H1 (cell line): ENCODE results near the gene GRIK4. TPM values are rescaled to one million over a fixed set of nuclear protein-coding genes. Genes with fewer than 3 reads are reported as not detected.

Source experiments
- CTCF ChIA-PET: fragments of 300-600 bp; sonication (Branson Sonifier 250); formaldehyde crosslinking; loops from one replicate; lab custom pipeline; 2021; ENCODE audit not compliant: partially characterized antibody; lab: Charles Lee
- POLR2A ChIA-PET: fragments of 300-600 bp; sonication (Branson Sonifier 250); formaldehyde crosslinking; loops from one replicate; lab custom pipeline; 2021; ENCODE audit warnings: inconsistent platforms; ENCODE audit not compliant: partially characterized antibody; lab: Charles Lee
- DNase-seq, 2 experiments: peaks; one replicate each; pipeline versions ENCODE4 v3.0.0 to v3.0.0-alpha.2; 2010 to 2022; ENCODE audit warnings: low spot score in 2 of 2, low read depth in 1 of 2, mixed read lengths in 1 of 2
- FAIRE-seq: peaks from 2 replicates; lab custom pipeline; 2011; peaks lifted over from hg19 to GRCh38; lab: Jason Lieb, UNC
- H2AFZ ChIP-seq: 2 replicates; pipeline ENCODE4 v1.8.1; 2012; ENCODE audit warnings: low read length, inconsistent platforms
- H2AK5ac ChIP-seq: 2 replicates; pipeline ENCODE4 v1.6.1; 2013; ENCODE audit warnings: low read depth, low read length
- H2BK120ac ChIP-seq: replicated peaks from 2 replicates; pipeline ENCODE3; 2013; ENCODE audit warnings: low read depth, low read length, inconsistent platforms
- H2BK12ac ChIP-seq: 2 replicates; pipeline ENCODE4 v1.6.1; 2013; ENCODE audit warnings: low read depth, low read length
- H2BK15ac ChIP-seq: 2 replicates; pipeline ENCODE4 v1.6.1; 2013; ENCODE audit warnings: low read length
- H2BK20ac ChIP-seq: 2 replicates; pipeline ENCODE4 v1.6.1; 2013; ENCODE audit warnings: low read length
- H2BK5ac ChIP-seq: 2 replicates; pipeline ENCODE4 v1.6.1; 2013; ENCODE audit warnings: low read depth, low read length
- H3K14ac ChIP-seq: 2 replicates; pipeline ENCODE4 v1.6.1; 2013; ENCODE audit warnings: inconsistent platforms; ENCODE audit not compliant: insufficient read length
- H3K18ac ChIP-seq: 2 replicates; pipeline ENCODE4 v1.6.1; 2013; ENCODE audit warnings: low read length; ENCODE audit errors: extremely low read depth
- H3K23ac ChIP-seq: 2 replicates; pipeline ENCODE4 v1.6.1; 2013; ENCODE audit warnings: inconsistent platforms; ENCODE audit not compliant: insufficient read length
- H3K23me2 ChIP-seq: 2 replicates; pipeline ENCODE4 v1.6.1; 2013; ENCODE audit warnings: low read depth, low read length
- H3K27ac ChIP-seq: 2 replicates; pipeline ENCODE4 v1.6.1; 2011; ENCODE audit warnings: low read depth, low read length, inconsistent platforms
- H3K27me3 ChIP-seq, 4 experiments: replicated peaks in 1 of 4; 1 replicate in 1 of 4; 2 replicates in 3 of 4; pipeline versions ENCODE4 v1.6.1 to v1.8.1; 2011 to 2013; ENCODE audit warnings: low read length in 3 of 4, mild to moderate bottlenecking in 3 of 4, inconsistent platforms in 2 of 4, mixed read lengths in 2 of 4, moderate library complexity in 1 of 4; ENCODE audit not compliant: control insufficient read depth in 3 of 4, insufficient read depth in 3 of 4; ENCODE audit errors: extremely low read depth in 1 of 4
- H3K36me3 ChIP-seq, 4 experiments: 2 replicates each; pipeline versions ENCODE4 v1.6.1 to v1.8.1; 2011 to 2013; ENCODE audit warnings: mild to moderate bottlenecking in 4 of 4, low read length in 3 of 4, moderate library complexity in 2 of 4, control low read depth in 1 of 4, inconsistent platforms in 1 of 4; ENCODE audit not compliant: insufficient read depth in 4 of 4, control insufficient read depth in 2 of 4
- H3K4ac ChIP-seq: replicated peaks from 2 replicates; pipeline ENCODE3; 2013; ENCODE audit warnings: low read length, low read depth, mixed read lengths, inconsistent platforms; ENCODE audit not compliant: insufficient read length
- H3K4me1 ChIP-seq, 4 experiments: replicated peaks in 1 of 4; 1 replicate in 1 of 4; 2 replicates in 3 of 4; pipeline versions ENCODE4 v1.6.1 to v1.8.1; 2011 to 2013; ENCODE audit warnings: low read length in 3 of 4, inconsistent platforms in 2 of 4, mixed read lengths in 1 of 4; ENCODE audit not compliant: insufficient read depth in 4 of 4, control insufficient read depth in 3 of 4
- H3K4me2 ChIP-seq, 2 experiments: 2 replicates each; pipeline versions ENCODE4 v1.6.1 to v1.8.1; 2011 to 2013; ENCODE audit warnings: low read depth in 2 of 2, low read length in 2 of 2, control low read depth in 1 of 2, inconsistent platforms in 1 of 2, mild to moderate bottlenecking in 1 of 2; ENCODE audit not compliant: insufficient read depth in 1 of 2
- H3K4me3 ChIP-seq, 4 experiments: fragments of 200-600, 300-600 bp in 1 of 4; sonication (generic), shearing (Covaris generic), sonication (Bioruptor Twin) in 1 of 4; 2 replicates each; pipeline versions ENCODE4 v1.5.1 to v1.8.1; 2011 to 2016; ENCODE audit warnings: low read length in 4 of 4, low read depth in 3 of 4, control low read depth in 2 of 4, inconsistent platforms in 2 of 4, mild to moderate bottlenecking in 2 of 4, mixed read lengths in 1 of 4, moderate library complexity in 1 of 4; ENCODE audit not compliant: insufficient read depth in 2 of 4; ENCODE audit errors: extremely low read depth in 1 of 4
- H3K56ac ChIP-seq: replicated peaks from 2 replicates; pipeline ENCODE3; 2013; ENCODE audit warnings: low read depth, mild to moderate bottlenecking, mixed read lengths, low read length, inconsistent platforms; ENCODE audit not compliant: insufficient read length
- H3K79me1 ChIP-seq: 2 replicates; pipeline ENCODE4 v1.6.1; 2013; ENCODE audit warnings: low read depth, low read length, control low read depth
- H3K79me2 ChIP-seq, 2 experiments: 2 replicates each; pipeline versions ENCODE4 v1.6.1 to v1.8.1; 2012 to 2013; ENCODE audit warnings: low read length in 2 of 2, mild to moderate bottlenecking in 2 of 2, inconsistent platforms in 1 of 2; ENCODE audit not compliant: insufficient read depth in 2 of 2, control insufficient read depth in 1 of 2
- H3K9ac ChIP-seq, 4 experiments: replicated peaks in 1 of 4; 1 replicate in 1 of 4; 2 replicates in 3 of 4; pipeline versions ENCODE4 v1.6.1 to v1.8.1; 2011 to 2013; ENCODE audit warnings: low read depth in 3 of 4, low read length in 3 of 4, control low read depth in 2 of 4, mild to moderate bottlenecking in 2 of 4, moderate library complexity in 2 of 4, inconsistent platforms in 1 of 4; ENCODE audit errors: extremely low read depth in 1 of 4
- H3K9me3 ChIP-seq, 2 experiments: 2 replicates each; pipeline versions ENCODE4 v1.6.1 to v1.8.1; 2012 to 2013; ENCODE audit warnings: mild to moderate bottlenecking in 2 of 2, moderate library complexity in 2 of 2, control low read depth in 1 of 2, inconsistent platforms in 1 of 2, low read depth in 1 of 2, low read length in 1 of 2, mixed read lengths in 1 of 2; ENCODE audit not compliant: insufficient read depth in 2 of 2
- H4K20me1 ChIP-seq, 2 experiments: replicated peaks in 1 of 2; 2 replicates each; pipeline versions ENCODE3 to v1.8.1; 2011 to 2013; ENCODE audit warnings: inconsistent platforms in 2 of 2, low read length in 2 of 2, mild to moderate bottlenecking in 1 of 2; ENCODE audit not compliant: insufficient read depth in 2 of 2, control insufficient read depth in 1 of 2
- H4K5ac ChIP-seq: 2 replicates; pipeline ENCODE4 v1.6.1; 2013; ENCODE audit warnings: low read length, low read depth, mixed read lengths, inconsistent platforms; ENCODE audit not compliant: insufficient read length
- H4K8ac ChIP-seq: 2 replicates; pipeline ENCODE4 v1.8.0; 2013; ENCODE audit warnings: mild to moderate bottlenecking, moderate library complexity, low read length, inconsistent platforms; ENCODE audit not compliant: insufficient read depth; ENCODE audit errors: extremely low read depth
- H4K91ac ChIP-seq: replicated peaks from 2 replicates; pipeline ENCODE3; 2013; ENCODE audit warnings: low read length, mixed read lengths, inconsistent platforms; ENCODE audit not compliant: insufficient read length
- E2F6 ChIP-seq: IDR thresholded peaks from 2 replicates; pipeline ENCODE4 v1.6.1; 2012; ENCODE audit warnings: inconsistent platforms
- JUND ChIP-seq: IDR thresholded peaks from 2 replicates; pipeline ENCODE4 v1.6.1; 2011; ENCODE audit warnings: mild to moderate bottlenecking, improper control_type of control experiment, low read length
- POLR2A ChIP-seq, 2 experiments: IDR thresholded peaks; 1 replicate in 1 of 2; 2 replicates in 1 of 2; pipeline ENCODE4 v1.6.1; 2011; ENCODE audit warnings: low read depth in 2 of 2, low read length in 2 of 2, mild to moderate bottlenecking in 2 of 2; ENCODE audit errors: control extremely low read depth in 1 of 2
- SP4 ChIP-seq: IDR thresholded peaks from 2 replicates; pipeline ENCODE4 v1.6.1; 2012; ENCODE audit warnings: low read length, inconsistent platforms
- TAF1 ChIP-seq: IDR thresholded peaks from 2 replicates; pipeline ENCODE4 v1.6.1; 2011; ENCODE audit warnings: mild to moderate bottlenecking, low read depth, low read length
- TCF12 ChIP-seq: IDR thresholded peaks from 2 replicates; pipeline ENCODE4 v1.6.1; 2011; ENCODE audit warnings: low read depth, mild to moderate bottlenecking, low read length
- TEAD4 ChIP-seq: IDR thresholded peaks from 2 replicates; pipeline ENCODE4 v1.6.1; 2012; ENCODE audit warnings: low read depth, low read length, inconsistent platforms, mixed read lengths
- YY1 ChIP-seq: IDR thresholded peaks from 2 replicates; pipeline ENCODE4 v1.6.1; 2011; ENCODE audit warnings: low read depth, mild to moderate bottlenecking, low read length
- ZNF274 ChIP-seq: IDR thresholded peaks from 2 replicates; pipeline ENCODE4 v1.7.0; 2012; ENCODE audit warnings: low read length, borderline replicate concordance; ENCODE audit errors: extremely low read depth
- WGBS, 2 experiments: shearing (Covaris generic) in 1 of 2; methylation state at CpG; one replicate each; pipeline versions ENCODE4 v1.1.6 to v1.1.7; 2013 to 2015; ENCODE audit warnings: low lambda C conversion rate in 2 of 2, mixed read lengths in 2 of 2, inconsistent platforms in 1 of 2, low coverage in 1 of 2, missing lambda C conversion rate in 1 of 2; ENCODE audit not compliant: insufficient replicate concordance in 2 of 2, insufficient coverage in 1 of 2, insufficient read length in 1 of 2; ENCODE audit errors: extremely low coverage in 1 of 2, missing lambda C conversion rate in 1 of 2; 5-methylcytosine and 5-hydroxymethylcytosine counted together
- polyA plus RNA-seq, 7 experiments: library from polyadenylated mRNA; depleted of rRNA in 3 of 7; stranded (reverse) in 5 of 7; unstranded in 2 of 7; fragments of >200 nt in 5 of 7; fragments of 200-250 nt in 2 of 7; gene quantifications; 1 replicate in 5 of 7; 2 replicates in 1 of 7; 4 replicates in 1 of 7; pipeline versions ENCODE4 v1.2.1 to v1.2.3, GENCODE V29; 2011 to 2013; ENCODE audit warnings: missing spikeins in 2 of 7, mixed read lengths in 2 of 7
- total RNA-seq: library from RNA; stranded (reverse); fragmentation: NEBNext Ultra II Directional; extraction: Animal tissue kit (Norgen Biotek cat#: 25700); gene quantifications from 2 replicates; pipeline ENCODE4 v1.2.1, GENCODE V29; 2021

Gene GRIK4
- total and polyA plus RNA-seq, 2 of the 8 experiments (the other 6 are each of a cell fraction or from before 2014, with no cell fraction given) = 1.2 to 2.9 TPM

- ChIA-PET POLR2A (no interaction called here), CTCF (interaction anchor here (1.1 to 3.2 kb wide), 11 partner anchors 9 to 156 kb away, joined by 3 to 17 read pairs (median 4); partner anchors contain the start of gene GRIK4)
- H3K18ac ChIP-seq = no peak overlapping the region
- no peak for FAIRE-seq
- H3K4me3 ChIP-seq = no peak overlapping the region
- no peak for DNase-seq
- no peak overlapping the region for H3K9ac ChIP-seq
- no peaks in the 10 kb centered on the region; the same call in 1 of the 2 replicates for H3K79me1 ChIP-seq
- H3K4me2 ChIP-seq = no peak overlapping the region
- no peak overlapping the region for H2AFZ ChIP-seq
- TF ChIP-seq TEAD4 = no peak
- no peak for TF ChIP-seq POLR2A (IDR thresholded peaks at IDR 0.05; ENCODE audit: control extremely low read depth in 1 of 2, low read depth in 2 of 2, low read length in 2 of 2)
- no peak for TF ChIP-seq TCF12
- no peak for TF ChIP-seq E2F6
- TF ChIP-seq JUND = no peak
- TF ChIP-seq TAF1 = no peak
- no peak for TF ChIP-seq YY1
- TF ChIP-seq SP4 = no peak
- TF ChIP-seq ZNF274 = no peak
- WGBS, 2 experiments = 92% methylated on average over 9 of the region's 9 CpGs; no CpG with 5 or more reads in 1 of the 2 experiments
- H3K9me3 ChIP-seq = no peaks in the 10 kb centered on the region
- no peak overlapping the region for H2AK5ac ChIP-seq
- no peak overlapping the region for H2BK20ac ChIP-seq
- H4K20me1 ChIP-seq = no peaks in the 10 kb centered on the region
- H3K27me3 ChIP-seq = no peaks in the 10 kb centered on the region
- H4K8ac ChIP-seq = no peak overlapping the region
- H3K4me1 ChIP-seq = no peaks in the 10 kb centered on the region; a peak in 1 of 7 replicates
- H3K27ac ChIP-seq = no peak overlapping the region
- no peak overlapping the region for H3K23ac ChIP-seq
- no peak overlapping the region for H4K5ac ChIP-seq
- H2BK15ac ChIP-seq = no peak overlapping the region
- H3K79me2 ChIP-seq = no peaks in the 10 kb centered on the region
- no peak overlapping the region for H2BK5ac ChIP-seq
- H2BK12ac ChIP-seq = no peak overlapping the region
- H2BK120ac ChIP-seq = no peak overlapping the region
- no peaks in the 10 kb centered on the region for H3K23me2 ChIP-seq
- H4K91ac ChIP-seq = no peak overlapping the region
- H3K4ac ChIP-seq = no peak overlapping the region
- no peaks in the 10 kb centered on the region for H3K36me3 ChIP-seq
- no peak overlapping the region for H3K56ac ChIP-seq
- no peak overlapping the region for H3K14ac ChIP-seq
Measured at GRCh38 chr11:120539667-120540369, 28.3 kb downstream of the GRIK4 start.
